HUES64 (cell line): Measurements from ENCODE around the gene RALA.
"Not testable (repeated sequence)": the region's sequence is repeated elsewhere in the genome, so short reads cannot be mapped to it uniquely, and the experiment has no call there.

Source experiments
- H3K27ac ChIP-seq: 2 replicates; pipeline ENCODE4 v1.7.0; 2013; ENCODE audit warnings: low read depth, low read length, inconsistent platforms
- H3K27me3 ChIP-seq: 2 replicates; pipeline ENCODE4 v1.6.1; 2013; ENCODE audit warnings: mild to moderate bottlenecking, low read length; ENCODE audit not compliant: insufficient read depth
- H3K36me3 ChIP-seq: 2 replicates; pipeline ENCODE4 v1.6.1; 2013; ENCODE audit warnings: mild to moderate bottlenecking, low read length; ENCODE audit not compliant: insufficient read depth
- H3K4me1 ChIP-seq: 2 replicates; pipeline ENCODE4 v1.6.1; 2013; ENCODE audit warnings: mild to moderate bottlenecking, low read length, moderate library complexity; ENCODE audit not compliant: insufficient read depth
- H3K4me3 ChIP-seq: 2 replicates; pipeline ENCODE4 v1.5.1; 2013; ENCODE audit warnings: mild to moderate bottlenecking, low read length, moderate library complexity
- H3K9ac ChIP-seq: 2 replicates; pipeline ENCODE4 v1.6.1; 2013; ENCODE audit warnings: mild to moderate bottlenecking, low read depth, low read length
- H3K9me3 ChIP-seq: 2 replicates; pipeline ENCODE4 v1.6.1; 2013; ENCODE audit warnings: low read depth, low read length; ENCODE audit not compliant: insufficient read depth
- WGBS: fragments of 150-250, 120-280 bp; methylation state at CpG from one replicate; pipeline ENCODE4 v1.1.7; 2013; ENCODE audit warnings: missing lambda C conversion rate; 5-methylcytosine and 5-hydroxymethylcytosine counted together

The RALA gene

DNA sequence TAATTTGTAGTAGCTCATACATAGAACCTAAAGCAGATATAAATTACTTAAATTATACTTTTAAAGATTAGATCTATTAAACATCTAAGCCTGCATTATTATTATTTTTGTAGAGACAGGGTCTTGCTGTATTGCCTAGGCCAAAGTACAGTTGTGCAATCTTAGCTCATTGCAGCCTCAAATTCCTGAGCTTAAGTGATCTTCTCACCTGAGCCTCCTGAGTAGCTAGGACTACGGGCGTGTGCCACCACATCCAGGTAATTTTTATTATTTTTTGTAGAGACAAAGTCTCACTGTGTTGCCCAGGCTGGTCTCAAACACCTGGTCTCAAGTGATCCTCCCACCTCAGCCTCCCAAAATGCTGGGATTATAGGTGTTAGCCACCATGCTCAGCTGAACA, 46.7 kb downstream of the RALA start:
- WGBS, result 100% methylated on average over 2 of the region's 2 CpGs
- H3K9me3 ChIP-seq, result no peaks in the 10 kb centered on the region
- H3K36me3 ChIP-seq, result no peaks in the 10 kb centered on the region
- H3K9ac ChIP-seq, result no peak overlapping the region
- H3K4me1 ChIP-seq, result peaks cover 25% of the 10 kb centered on the region
- H3K27ac ChIP-seq, result no peak overlapping the region
- H3K4me3 ChIP-seq, result no peak overlapping the region
- H3K27me3 ChIP-seq, result no peaks in the 10 kb centered on the region

DNA sequence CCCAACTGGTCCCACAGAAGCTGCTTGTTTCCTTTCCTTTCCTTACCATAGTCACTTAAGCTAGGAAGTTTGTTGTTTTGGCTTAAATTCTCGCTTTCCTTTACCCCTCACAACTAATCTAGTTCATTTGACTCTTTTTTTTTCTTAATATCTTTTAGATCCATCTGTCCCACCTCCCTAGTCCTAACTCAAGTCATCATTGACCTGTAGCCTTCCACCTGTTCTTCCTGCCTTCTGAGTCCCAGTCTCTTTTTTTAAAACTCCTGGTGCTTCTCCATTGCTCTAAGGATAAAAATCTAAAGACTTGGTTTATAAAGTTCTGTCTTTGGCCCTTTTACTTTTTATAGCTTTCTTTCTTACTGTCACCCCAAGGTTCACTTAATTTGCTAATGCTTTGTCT, 47.6 kb downstream of the RALA start:
- Histone ChIP-seq H3K27me3 (no peaks in the 10 kb centered on the region), H3K36me3 (no peaks in the 10 kb centered on the region), H3K4me1 (peaks cover 17% of the 10 kb centered on the region), H3K4me3 (no peak overlapping the region), H3K27ac (no peak overlapping the region), H3K9ac (no peak overlapping the region), H3K9me3 (no peaks in the 10 kb centered on the region)
- 45% methylated on average over 1 of the region's 1 CpG for WGBS

DNA sequence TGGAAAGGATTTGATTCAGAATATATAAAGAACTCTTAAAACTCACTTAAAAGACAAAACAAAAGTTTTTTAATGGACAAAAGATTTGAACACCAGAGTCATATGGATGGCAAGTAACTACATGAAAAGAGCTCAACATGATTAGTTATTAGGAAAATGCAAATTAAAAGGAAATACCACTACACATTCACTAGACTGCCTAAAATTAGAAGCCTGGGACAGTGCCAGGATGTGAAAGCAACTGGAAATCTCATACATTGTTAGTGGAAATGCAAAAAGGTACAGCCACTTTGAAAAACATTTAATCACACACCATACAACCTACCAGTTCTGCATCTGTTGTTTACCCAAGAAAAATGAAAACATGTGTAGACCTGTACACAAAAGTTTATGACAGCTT, 48.8 kb downstream of the RALA start:
- H3K9me3 ChIP-seq, result peaks cover 3% of the 10 kb centered on the region; the same call in 1 of the 2 replicates
- H3K36me3 ChIP-seq, result no peaks in the 10 kb centered on the region
- H3K9ac ChIP-seq, result no peak overlapping the region
- H3K4me3 ChIP-seq, result no peak overlapping the region
- no peak overlapping the region for H3K27ac ChIP-seq
- peaks cover 4% of the 10 kb centered on the region for H3K4me1 ChIP-seq
- no peaks in the 10 kb centered on the region for H3K27me3 ChIP-seq

DNA sequence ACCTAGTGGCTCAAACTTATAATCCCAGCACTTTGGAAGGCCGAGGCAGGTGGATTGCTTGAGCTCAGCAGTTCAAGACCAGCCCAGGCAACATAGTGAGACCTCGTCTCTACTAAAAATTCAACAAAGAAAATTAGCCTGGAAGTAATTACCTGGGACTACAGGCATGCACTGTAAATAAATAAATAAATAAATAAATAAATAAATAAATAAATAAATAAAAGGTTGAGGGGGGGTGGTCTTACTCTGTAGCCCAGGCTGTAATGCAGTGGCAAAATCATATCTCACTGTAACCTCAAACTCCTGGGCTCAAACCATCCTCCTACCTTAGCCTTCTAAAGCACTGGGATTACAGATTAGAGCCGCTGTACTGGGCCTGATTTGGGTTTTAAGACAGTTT, 50.5 kb downstream of the RALA start:
- Histone ChIP-seq H3K9me3 (peaks cover 3% of the 10 kb centered on the region; the same call in 1 of the 2 replicates), H3K4me1 (no peaks in the 10 kb centered on the region), H3K9ac (no peak overlapping the region), H3K36me3 (no peaks in the 10 kb centered on the region), H3K27me3 (no peaks in the 10 kb centered on the region), H3K27ac (no peak overlapping the region), H3K4me3 (no peak overlapping the region)
- WGBS, result 93% methylated on average over 2 of the region's 3 CpGs

DNA sequence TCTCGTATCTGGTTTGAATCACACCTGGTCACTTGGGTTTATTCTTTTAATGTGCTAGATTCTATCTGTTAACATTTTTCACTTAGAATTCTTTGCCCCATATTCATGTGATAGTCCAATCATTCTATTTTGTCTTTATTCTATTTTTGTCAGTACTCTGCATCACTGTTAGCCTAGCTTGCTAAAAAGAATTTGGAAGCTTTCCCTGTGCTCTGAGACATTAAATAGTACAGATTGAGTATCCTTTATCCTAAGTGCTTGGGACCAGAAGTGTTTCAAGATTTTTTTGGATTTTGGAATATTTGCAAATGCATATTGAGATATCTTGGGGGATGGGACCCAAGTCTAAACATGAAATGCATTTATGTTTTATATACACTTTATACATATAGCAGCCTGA, 51.0 kb downstream of the RALA start:
- no peaks in the 10 kb centered on the region for H3K27me3 ChIP-seq
- no peak overlapping the region for H3K9ac ChIP-seq
- H3K4me3 ChIP-seq, result no peak overlapping the region
- peaks cover 3% of the 10 kb centered on the region; the same call in 1 of the 2 replicates for H3K9me3 ChIP-seq
- no peaks in the 10 kb centered on the region for H3K36me3 ChIP-seq
- WGBS, result 100% methylated on average over 1 of the region's 1 CpG
- no peak overlapping the region for H3K27ac ChIP-seq
- H3K4me1 ChIP-seq, result no peaks in the 10 kb centered on the region

DNA sequence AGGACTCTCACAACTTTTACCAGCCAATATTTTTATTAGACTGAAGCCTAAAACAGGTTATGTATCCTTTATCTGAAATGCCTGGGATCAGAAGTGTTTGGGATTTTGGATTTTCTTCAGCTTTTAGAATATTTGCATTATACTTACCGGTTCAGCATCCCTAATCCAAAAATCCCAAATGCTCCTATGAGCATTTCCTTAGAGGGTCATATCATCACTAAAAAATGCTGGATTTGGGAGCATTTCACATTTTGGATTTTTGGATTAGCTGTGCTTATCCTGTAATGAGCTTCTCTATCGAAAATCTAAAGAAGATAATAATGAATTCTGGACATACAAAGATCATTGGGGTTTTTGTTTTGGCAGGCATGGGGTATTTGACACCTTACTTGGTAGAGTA, 53.0 kb downstream of the RALA start:
- H3K4me1 ChIP-seq, result peaks cover 9% of the 10 kb centered on the region
- H3K27ac ChIP-seq, result no peak overlapping the region
- no peak overlapping the region for H3K4me3 ChIP-seq
- no peaks in the 10 kb centered on the region for H3K27me3 ChIP-seq
- WGBS, result 94% methylated on average over 2 of the region's 2 CpGs
- H3K36me3 ChIP-seq, result no peaks in the 10 kb centered on the region
- H3K9ac ChIP-seq, result no peak overlapping the region
- peaks cover 3% of the 10 kb centered on the region; the same call in 1 of the 2 replicates for H3K9me3 ChIP-seq

DNA sequence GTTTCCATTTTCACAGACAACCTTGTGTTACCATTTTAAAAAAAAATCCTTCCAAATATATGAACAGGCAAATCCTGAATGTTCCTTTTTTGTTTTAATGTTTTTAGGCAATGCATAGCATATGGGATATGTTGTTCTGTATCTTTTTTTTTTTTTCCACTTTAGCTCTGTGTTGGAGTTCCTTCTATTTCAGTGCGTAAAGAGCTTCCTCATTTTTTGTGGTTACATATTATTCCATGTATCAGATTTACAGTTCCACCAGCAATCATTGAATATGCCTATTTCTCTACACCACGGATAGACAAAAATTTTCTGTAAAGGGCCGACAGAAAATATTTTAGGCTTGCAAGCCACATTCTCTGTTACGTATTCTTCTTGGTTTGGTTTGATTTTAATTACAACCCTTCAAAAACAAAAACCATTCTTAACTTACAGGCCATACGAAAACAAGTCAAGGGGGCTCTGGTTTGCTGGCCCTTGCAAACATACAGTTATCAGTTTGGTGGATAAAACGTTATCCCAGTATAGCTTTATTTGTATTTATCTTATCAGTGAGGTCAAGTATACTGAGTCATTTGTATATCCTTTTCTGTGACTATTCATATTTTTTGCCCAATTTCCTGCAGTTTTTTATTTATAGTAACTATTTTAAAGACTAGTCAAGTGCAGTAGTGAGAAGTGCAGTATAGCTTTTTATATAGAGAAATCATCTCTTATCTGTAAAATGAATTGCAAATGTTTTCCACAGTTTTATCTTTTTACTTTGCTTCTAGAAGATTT, 55.7 kb downstream of the RALA start:
- Histone ChIP-seq H3K27ac (no peak overlapping the region), H3K4me1 (peaks cover 27% of the 10 kb centered on the region), H3K9ac (no peak overlapping the region), H3K27me3 (no peaks in the 10 kb centered on the region), H3K36me3 (no peaks in the 10 kb centered on the region), H3K4me3 (no peak overlapping the region), H3K9me3 (peaks cover 3% of the 10 kb centered on the region; the same call in 1 of the 2 replicates)
- whole genome bisulfite sequencing, result 86% methylated on average over 5 of the region's 6 CpGs

DNA sequence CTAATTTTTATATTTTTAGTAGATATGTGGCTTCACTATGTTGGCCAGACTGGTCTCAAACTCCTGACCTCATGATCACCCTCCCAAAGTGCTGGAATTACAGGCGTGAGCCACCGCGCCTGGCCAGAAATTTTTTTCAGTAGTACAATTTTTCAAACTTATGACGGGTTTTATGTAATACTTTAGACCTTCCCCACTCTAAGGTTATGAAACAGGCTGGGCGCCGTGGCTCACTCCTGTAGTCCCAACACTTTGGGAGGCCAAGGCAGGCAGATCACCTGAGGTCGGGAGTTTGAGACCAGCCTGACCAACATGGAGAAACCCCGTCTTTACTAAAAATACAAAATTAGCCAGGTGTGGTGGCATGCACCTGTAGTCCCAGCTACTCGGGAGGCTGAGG, 56.5 kb downstream of the RALA start:
- not testable (repeated sequence) for H3K9ac ChIP-seq, H3K27ac ChIP-seq, H3K36me3 ChIP-seq, H3K27me3 ChIP-seq, H3K9me3 ChIP-seq, H3K4me3 ChIP-seq
- 98% methylated on average over 9 of the region's 9 CpGs for WGBS
- H3K4me1 ChIP-seq, result peaks cover 28% of the 10 kb centered on the region

DNA sequence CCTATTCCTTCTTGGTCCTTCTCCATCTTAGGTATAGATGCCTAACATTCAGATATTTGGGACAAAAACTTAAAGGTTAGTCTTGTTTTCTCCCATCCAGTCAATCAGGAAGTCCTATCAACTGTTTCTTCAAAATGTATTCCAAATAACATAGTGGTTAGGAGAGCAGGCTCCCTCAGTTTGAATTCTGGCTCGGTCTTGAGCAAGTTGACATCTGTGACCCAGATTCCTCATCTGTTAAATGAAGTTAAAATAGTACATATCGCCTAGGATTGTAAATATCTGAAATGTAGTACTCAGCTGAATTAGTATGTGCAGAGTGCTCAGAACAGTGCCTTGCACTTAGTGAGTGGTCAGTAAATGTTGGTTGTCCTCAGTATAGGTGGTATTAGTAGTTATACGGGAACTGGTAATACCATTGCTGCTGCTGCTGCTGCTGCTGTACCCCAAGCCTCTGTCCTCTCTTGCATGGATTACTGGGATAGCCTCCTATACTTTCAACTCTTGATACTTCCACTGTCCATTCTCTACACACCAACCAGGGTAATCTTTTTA, 58.6 kb downstream of the RALA start:
- Histone ChIP-seq H3K9ac (no peak overlapping the region), H3K4me1 (peaks cover 32% of the 10 kb centered on the region), H3K27ac (no peak overlapping the region), H3K27me3 (no peaks in the 10 kb centered on the region), H3K36me3 (no peaks in the 10 kb centered on the region), H3K9me3 (peaks cover 1% of the 10 kb centered on the region; the same call in 1 of the 2 replicates), H3K4me3 (no peak overlapping the region)
- 95% methylated on average over 3 of the region's 3 CpGs for WGBS

DNA sequence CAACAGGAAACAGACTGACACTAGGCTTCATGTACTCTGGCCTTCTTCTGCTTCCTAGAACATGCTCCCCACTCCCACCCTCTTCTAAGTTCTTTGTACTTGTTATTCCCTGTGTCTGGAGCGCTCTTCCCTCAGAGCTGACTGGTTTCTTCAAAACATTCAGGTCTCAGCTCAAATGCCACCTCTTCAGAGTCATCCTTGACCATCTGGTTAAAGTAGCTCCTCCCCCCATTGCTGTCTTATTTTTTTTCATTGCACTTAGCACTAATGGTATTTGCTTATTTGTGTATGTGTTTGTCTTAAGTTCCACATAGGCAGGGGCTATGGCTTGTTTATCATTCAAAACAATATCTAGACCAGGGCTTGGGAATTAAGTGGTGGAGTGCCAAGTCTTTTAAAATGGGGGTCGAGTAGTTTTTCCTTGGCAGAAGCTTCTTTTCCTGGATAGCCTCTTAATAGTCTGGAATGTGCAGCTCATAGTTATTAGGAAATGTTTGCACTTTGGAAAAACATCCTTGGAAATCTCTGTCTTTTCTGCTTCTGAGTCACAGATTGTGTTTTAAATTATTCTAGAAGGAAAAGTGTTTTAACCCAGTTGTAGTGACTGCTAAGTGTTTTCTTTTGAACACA, 60.0 kb downstream of the RALA start:
- Histone ChIP-seq H3K27me3 (no peaks in the 10 kb centered on the region), H3K4me1 (peaks cover 32% of the 10 kb centered on the region), H3K9ac (no peak overlapping the region), H3K9me3 (no peaks in the 10 kb centered on the region), H3K4me3 (no peak overlapping the region), H3K27ac (no peak overlapping the region), H3K36me3 (peaks cover 5% of the 10 kb centered on the region; the same call in 1 of the 2 replicates)
- 96% methylated on average over 2 of the region's 2 CpGs for WGBS

DNA sequence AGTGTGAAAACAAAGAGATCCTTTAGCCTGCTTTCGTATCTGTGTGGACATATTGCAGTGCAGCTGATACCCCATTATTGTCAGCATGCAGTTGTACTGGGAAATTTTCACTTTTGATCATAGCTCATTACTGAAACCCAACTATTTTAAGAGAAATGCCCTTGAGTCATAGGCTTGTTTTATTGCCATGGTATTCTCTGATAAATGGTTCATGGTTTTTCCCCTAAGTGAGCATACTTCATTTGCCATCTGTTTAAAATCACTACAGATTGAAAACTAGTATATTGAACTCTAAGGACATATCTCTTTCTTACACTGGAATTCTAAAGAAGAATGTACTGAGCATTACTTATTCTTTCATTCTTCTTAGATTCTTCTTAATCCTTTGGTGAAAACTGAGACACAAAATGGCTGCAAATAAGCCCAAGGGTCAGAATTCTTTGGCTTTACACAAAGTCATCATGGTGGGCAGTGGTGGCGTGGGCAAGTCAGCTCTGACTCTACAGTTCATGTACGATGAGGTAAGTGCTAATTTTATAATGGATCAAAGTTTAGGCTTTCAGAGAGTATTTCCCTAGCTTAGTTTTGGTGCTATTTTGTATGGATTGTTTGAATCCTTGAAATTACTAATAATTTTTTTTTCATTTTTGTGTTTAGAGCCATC, 63.0 kb downstream of the RALA start:
- H3K27ac ChIP-seq, result no peak overlapping the region
- H3K9ac ChIP-seq, result no peak overlapping the region
- H3K27me3 ChIP-seq, result no peaks in the 10 kb centered on the region
- H3K4me1 ChIP-seq, result peaks cover 22% of the 10 kb centered on the region
- H3K36me3 ChIP-seq, result peaks cover 28% of the 10 kb centered on the region
- H3K4me3 ChIP-seq, result no peak overlapping the region
- no peaks in the 10 kb centered on the region for H3K9me3 ChIP-seq
- WGBS, result 98% methylated on average over 3 of the region's 3 CpGs
